Stimulated activated CD8-positive, alpha-beta memory T cell treated with anti-CD3 and anti-CD28 coated beads, Interleukin-15, amount 100 ng/mL, for 24 hours (primary cell): Measurements from ENCODE around the gene GTF2F2.
"Not testable (repeated sequence)": the region's sequence is repeated elsewhere in the genome, so short reads cannot be mapped to it uniquely, and the experiment has no call there.

Experiments
- DNase-seq: peaks from one replicate; pipeline ENCODE4 v3.0.0-alpha.2; 2020; ENCODE audit warnings: low read depth

The GTF2F2 gene

DNA sequence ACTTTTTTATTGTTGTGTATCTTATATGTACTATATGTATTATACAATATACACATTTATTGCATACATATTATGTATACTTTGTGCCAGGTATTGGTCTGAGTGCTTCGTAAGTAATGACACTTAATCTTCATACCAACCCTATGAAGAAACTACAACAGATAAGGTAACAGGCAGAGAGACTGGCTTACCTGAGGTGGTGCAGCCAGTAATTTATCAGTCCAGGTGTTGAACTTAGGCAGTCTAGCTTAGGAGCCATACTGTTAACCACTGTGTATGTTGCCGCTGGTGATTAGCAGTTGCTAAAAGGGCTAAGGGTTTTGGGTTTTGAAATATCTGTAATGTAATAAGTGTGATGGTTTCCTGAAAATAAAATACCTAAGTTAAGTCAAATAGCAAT, 134.1 kb downstream of the GTF2F2 start:
- DNase-seq: no peak

GRCh38 chr13:45255247-45255987, 135.1 kb downstream of the GTF2F2 start:
- no peak for DNase-seq

DNA sequence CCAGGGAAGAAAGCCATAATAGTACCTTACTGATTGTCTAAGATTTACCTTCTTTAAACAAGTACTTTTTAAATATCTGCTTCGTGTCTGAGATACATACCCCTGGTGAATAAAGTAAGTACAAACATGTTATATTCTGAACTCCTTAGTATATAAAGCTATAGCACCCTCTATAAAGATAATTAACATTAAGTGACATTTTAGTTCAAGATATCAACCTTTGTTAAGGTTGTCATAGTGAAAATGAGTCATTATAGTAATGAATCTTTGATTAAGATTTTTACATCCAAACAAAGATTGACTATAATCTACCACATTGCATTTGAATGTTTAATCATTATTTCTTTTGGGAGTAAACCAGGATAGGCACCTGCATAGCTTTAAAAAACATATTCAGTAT, 135.9 kb downstream of the GTF2F2 start:
- DNase-seq: no peak

DNA sequence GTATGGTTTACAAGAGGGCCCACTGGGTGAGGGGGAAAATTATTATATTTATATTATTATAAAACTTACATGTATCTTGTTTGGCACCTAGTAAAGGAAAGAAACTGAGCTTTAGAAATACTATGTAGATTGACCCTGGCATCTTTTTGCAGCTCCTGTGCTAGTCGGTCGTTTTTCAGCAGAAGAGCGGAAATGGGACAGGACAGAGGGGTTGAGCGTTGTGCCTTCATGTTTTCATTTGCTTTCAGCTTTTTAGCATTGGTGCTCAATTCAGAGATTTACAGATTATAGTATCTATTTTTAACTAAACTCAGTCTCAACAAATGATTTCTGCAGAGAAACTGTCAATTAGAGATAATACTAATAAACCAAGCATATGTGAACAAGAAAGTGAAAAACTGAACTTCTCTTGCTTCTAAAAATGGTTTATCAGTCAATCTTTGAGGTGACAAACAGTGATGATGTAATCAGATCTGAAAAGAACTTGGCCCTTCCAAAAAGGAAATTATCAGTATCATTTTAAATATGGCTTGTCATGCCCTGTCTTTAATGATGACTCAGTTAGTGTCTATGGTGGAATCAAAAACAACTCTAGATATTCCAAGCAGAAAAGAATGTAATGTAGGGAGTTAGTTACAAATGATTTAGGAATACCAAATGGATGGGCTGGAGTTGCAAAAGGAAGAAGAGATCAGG, 137.5 kb downstream of the GTF2F2 start:
- no peak for DNase-seq

- no peak for DNase-seq
These were observed 138.0 kb downstream of the GTF2F2 start for GRCh38 chr13:45258334-45258675.

GRCh38 chr13:45267215-45267614, 146.9 kb downstream of the GTF2F2 start:
- no peak for DNase-seq

- DNase-seq: no peak
These were observed 148.9 kb downstream of the GTF2F2 start for GRCh38 chr13:45269204-45269603.

GRCh38 chr13:45276913-45277312, 156.6 kb downstream of the GTF2F2 start:
- DNase-seq: no peak

DNA sequence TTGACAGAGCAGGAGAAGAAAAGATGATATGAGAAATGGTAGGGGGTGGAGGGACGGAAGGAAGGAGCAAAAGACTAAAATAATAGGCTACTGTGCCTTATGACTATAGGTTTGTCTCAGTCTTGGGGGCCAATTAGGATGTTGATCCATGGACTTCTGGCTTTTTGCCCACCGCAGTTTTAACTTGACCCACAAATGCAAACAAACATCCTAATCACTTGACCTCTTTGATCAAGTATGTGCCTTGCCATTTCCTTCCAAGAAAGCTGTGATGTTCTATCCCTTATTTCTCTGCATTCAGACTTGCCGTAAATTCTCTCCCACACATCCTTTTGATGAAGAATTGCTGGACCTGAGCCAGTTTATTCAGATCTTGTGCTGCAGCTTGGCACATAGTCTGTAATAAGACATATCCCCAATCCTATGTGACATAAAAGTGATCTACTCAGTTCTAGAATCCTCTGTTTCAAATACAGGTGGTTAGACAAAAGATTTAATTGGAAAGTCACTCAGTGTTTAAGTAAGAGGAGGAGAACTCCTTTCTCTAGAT, 157.9 kb downstream of the GTF2F2 start:
- DNase-seq: no peak

- no peak for DNase-seq
These were observed 159.7 kb downstream of the GTF2F2 start for GRCh38 chr13:45280011-45280410.

- DNase-seq: peak; percentile 16
These were observed 160.7 kb downstream of the GTF2F2 start for GRCh38 chr13:45280751-45281634.

DNA sequence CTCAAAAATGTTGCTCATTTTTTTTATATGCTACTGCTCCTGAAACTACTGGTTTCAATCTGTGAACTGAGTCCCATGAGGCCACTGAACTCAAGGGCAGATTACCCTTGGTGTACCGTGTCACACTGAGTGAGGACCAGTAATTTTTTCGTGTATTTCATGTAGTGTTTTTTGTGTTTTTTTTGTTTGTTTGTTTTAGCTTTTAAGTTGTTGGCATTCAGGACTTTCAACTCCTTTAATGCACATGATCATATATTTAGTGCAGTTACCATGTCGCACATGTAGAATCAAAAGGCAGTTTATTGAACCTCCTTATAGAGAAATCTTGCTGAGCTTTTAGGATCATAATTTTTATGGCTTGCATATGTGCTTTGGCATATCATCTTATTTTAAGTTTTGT, 162.7 kb downstream of the GTF2F2 start:
- DNase-seq: no peak

DNA sequence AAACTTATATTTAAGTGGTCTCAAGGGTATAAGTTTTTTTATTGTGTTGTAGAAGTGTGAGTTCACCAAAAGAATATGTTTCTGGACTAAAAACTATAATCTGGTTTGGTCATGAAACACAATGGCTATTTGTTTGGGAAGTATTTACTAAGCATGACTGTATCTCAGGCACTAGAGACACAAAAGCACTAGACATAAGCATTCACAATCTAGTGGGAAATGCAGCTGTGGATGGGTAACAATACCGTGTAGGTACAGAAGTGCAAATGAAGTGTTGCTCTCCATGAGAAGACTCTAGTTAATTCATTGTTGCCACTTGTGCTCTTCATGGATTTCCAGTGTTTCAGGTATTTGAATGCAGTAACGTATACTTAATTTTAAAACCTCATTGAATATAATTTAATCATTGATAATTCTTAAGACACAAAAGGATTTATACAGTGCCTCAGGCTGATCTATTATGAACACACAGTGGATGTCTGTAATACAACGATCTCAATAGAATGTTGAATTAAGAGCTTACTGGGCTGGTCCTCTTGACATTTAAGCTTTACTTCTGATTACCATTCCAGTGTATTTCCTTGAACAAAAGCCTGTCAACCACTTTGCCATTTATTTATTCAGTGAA, 169.7 kb downstream of the GTF2F2 start:
- no peak for DNase-seq

- no peak for DNase-seq
These were observed 171.9 kb downstream of the GTF2F2 start for GRCh38 chr13:45292176-45292575.

GRCh38 chr13:45295536-45295935, 175.2 kb downstream of the GTF2F2 start:
- no peak for DNase-seq

GRCh38 chr13:45296259-45296658, 175.9 kb downstream of the GTF2F2 start:
- no peak for DNase-seq

GRCh38 chr13:45297456-45298205, 177.3 kb downstream of the GTF2F2 start:
- DNase-seq: no peak

- DNase-seq: no peak
These were observed 177.8 kb downstream of the GTF2F2 start for GRCh38 chr13:45298206-45298505.

GRCh38 chr13:45298550-45298949, 178.2 kb downstream of the GTF2F2 start:
- not testable (repeated sequence) for DNase-seq

DNA sequence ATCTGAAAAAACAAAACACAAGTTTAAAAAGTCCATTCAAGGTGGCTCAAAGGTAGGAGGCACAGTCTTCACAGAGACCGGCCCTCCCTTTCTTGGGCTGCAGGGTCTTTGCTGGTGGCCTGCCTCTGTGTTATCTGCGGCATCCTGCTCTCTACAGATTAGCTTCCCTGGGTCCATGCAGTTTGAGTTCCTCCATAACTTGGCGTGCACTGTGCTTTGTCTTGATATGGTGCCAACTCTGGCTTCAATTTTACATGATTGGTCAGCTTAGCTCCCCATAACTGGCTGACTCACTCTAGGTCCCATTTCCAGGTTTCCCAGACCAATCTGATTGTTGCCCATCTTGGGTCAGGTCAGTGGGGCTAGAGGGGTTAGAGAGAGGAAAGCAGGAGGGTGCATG, 178.9 kb downstream of the GTF2F2 start:
- DNase-seq: no peak

DNA sequence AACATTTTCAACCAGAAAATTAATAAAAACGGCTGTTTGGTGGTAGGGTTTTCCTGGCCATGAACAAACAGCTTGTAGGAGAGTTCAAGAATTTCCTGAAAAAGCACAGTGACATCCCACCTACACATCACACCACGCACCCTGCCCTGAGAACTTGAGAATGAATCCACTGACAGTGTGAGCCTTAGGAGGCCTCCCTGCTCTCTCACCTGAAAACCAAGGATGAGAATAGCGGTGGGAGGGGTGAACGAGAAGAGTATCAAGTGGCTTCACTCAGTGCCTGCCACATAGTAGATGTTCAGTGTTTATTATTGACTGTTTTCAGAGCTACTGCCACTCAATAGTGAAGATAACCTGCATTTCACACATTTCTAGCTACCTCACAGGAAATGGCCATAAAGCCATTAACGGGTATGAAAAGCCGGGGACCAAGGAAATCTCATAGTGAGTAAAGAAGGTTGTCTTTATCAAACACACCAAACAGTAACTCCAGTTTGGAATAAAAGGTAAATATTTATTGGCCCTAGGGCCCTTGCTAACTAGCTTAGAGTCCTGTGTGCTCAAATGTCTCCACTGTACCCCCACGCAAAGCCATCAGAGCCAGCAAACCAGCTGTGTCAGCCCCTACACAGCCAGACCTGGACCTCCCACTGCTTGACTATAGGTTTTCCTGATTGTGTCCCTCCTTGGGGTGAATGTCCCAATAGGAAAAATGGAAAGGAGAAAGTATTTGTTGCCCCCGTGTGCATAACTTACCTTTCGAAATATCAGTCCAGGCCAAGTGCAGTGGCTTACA, 180.1 kb downstream of the GTF2F2 start:
- no peak for DNase-seq
